Naive thymus-derived CD8-positive, alpha-beta T cell (primary cell): ENCODE data around the gene ABCA2. TPM values are rescaled to one million over a fixed set of nuclear protein-coding genes. Genes with fewer than 3 reads are reported as not detected.

Experiments
- ATAC-seq, 2 donors: fragments of 150-1000 bp; cut with Tn5 transposase in 1 of 2; sonication (Bioruptor Pico), chemical (Tn5 transposase) in 1 of 2; 1 replicate in 1 of 2; 2 replicates in 1 of 2; pipeline ENCODE4 v1.10.0; 2021; ENCODE audit warnings: mild to moderate bottlenecking in 2 of 2, moderate library complexity in 2 of 2
- POLR2A ChIA-PET: fragments of 350-600 bp; sonication (Branson Sonifier 250); formaldehyde crosslinking; loops from one replicate; lab custom pipeline; 2021; ENCODE audit warnings: antibody characterized with exemption; lab: Charles Lee
- DNase-seq, 10 donors: peaks; one replicate each; pipeline versions ENCODE4 v3.0.0 to v3.0.0-alpha.2; 2020 to 2022
- H3K27ac Mint-ChIP-seq, 10 donors: one replicate each; pipeline ENCODE4 v1.8.0; 2020 to 2022; ENCODE audit warnings: mild to moderate bottlenecking in 10 of 10, mixed read lengths in 10 of 10, moderate library complexity in 4 of 10, inconsistent platforms in 1 of 10
- H3K27me3 Mint-ChIP-seq, 5 donors: one replicate each; pipeline ENCODE4 v1.8.0; 2021 to 2022; ENCODE audit warnings: mixed read lengths in 5 of 5
- H3K36me3 Mint-ChIP-seq, 3 donors: one replicate each; pipeline ENCODE4 v1.8.0; 2020 to 2022; ENCODE audit warnings: mixed read lengths in 3 of 3, mild to moderate bottlenecking in 2 of 3, inconsistent platforms in 1 of 3
- H3K4me1 Mint-ChIP-seq, 4 donors: one replicate each; pipeline ENCODE4 v1.8.0; 2021 to 2022; ENCODE audit warnings: mixed read lengths in 4 of 4
- H3K4me3 Mint-ChIP-seq, 10 donors: one replicate each; pipeline ENCODE4 v1.8.0; 2020 to 2022; ENCODE audit warnings: mild to moderate bottlenecking in 10 of 10, mixed read lengths in 10 of 10, moderate library complexity in 6 of 10, inconsistent platforms in 1 of 10
- H3K9me3 Mint-ChIP-seq, 9 donors: one replicate each; pipeline ENCODE4 v1.8.0; 2020 to 2022; ENCODE audit warnings: mixed read lengths in 9 of 9, mild to moderate bottlenecking in 3 of 9, inconsistent platforms in 1 of 9, moderate library complexity in 1 of 9
- polyA plus RNA-seq, 3 donors: library from polyadenylated mRNA; unstranded; fragments of 300-500 nt; fragmentation: Illumina TruSeq; gene quantifications; one replicate each; pipeline ENCODE4 v1.2.3, GENCODE V29; 2021
- total RNA-seq, 8 experiments: library from RNA in 2 of 8; stranded (reverse) in 2 of 8; gene quantifications; one replicate each; pipeline ENCODE4 v1.2.3 and lab custom pipeline; 2021 to 2026

The ABCA2 gene, protein sequence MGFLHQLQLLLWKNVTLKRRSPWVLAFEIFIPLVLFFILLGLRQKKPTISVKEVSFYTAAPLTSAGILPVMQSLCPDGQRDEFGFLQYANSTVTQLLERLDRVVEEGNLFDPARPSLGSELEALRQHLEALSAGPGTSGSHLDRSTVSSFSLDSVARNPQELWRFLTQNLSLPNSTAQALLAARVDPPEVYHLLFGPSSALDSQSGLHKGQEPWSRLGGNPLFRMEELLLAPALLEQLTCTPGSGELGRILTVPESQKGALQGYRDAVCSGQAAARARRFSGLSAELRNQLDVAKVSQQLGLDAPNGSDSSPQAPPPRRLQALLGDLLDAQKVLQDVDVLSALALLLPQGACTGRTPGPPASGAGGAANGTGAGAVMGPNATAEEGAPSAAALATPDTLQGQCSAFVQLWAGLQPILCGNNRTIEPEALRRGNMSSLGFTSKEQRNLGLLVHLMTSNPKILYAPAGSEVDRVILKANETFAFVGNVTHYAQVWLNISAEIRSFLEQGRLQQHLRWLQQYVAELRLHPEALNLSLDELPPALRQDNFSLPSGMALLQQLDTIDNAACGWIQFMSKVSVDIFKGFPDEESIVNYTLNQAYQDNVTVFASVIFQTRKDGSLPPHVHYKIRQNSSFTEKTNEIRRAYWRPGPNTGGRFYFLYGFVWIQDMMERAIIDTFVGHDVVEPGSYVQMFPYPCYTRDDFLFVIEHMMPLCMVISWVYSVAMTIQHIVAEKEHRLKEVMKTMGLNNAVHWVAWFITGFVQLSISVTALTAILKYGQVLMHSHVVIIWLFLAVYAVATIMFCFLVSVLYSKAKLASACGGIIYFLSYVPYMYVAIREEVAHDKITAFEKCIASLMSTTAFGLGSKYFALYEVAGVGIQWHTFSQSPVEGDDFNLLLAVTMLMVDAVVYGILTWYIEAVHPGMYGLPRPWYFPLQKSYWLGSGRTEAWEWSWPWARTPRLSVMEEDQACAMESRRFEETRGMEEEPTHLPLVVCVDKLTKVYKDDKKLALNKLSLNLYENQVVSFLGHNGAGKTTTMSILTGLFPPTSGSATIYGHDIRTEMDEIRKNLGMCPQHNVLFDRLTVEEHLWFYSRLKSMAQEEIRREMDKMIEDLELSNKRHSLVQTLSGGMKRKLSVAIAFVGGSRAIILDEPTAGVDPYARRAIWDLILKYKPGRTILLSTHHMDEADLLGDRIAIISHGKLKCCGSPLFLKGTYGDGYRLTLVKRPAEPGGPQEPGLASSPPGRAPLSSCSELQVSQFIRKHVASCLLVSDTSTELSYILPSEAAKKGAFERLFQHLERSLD (N-terminal part only)
- total RNA-seq (10 to 100 TPM; 37.0 to 41.5 TPM), polyA plus RNA-seq (1 to 10 TPM; 3.9 to 9.4 (median 4.7) TPM), total RNA-seq (lab: John Stamatoyannopoulos, UW) (8.2 to 114 (median 55.4) reads per million in 6 experiments)

- ATAC-seq (no peak), DNase-seq (no peak)
- POLR2A ChIA-PET = interaction anchor here (0.6 to 4.9 kb wide), 8 partner anchors 8 to 248 kb away, joined by 3 to 26 read pairs (median 4); partner anchors contain the start of genes C8G, CLIC3 and PAXX
- no peaks in the 10 kb centered on the region for H3K9me3 Mint-ChIP-seq
- H3K36me3 Mint-ChIP-seq = no peaks in the 10 kb centered on the region
- H3K4me1 Mint-ChIP-seq = peaks cover 18 to 59% (median 47%) of the 10 kb centered on the region in 4 donors
- H3K27me3 Mint-ChIP-seq = no peaks in the 10 kb centered on the region
- H3K4me3 Mint-ChIP-seq = peak within 1 kb of the TSS; percentile 76 to 91 (median 86)
- H3K27ac Mint-ChIP-seq = peak within 1 kb of the TSS in 9 of 10 donors; percentile 53 to 89 (median 75)
Measured at GRCh38 chr9:137027369-137028262, at the start of gene ABCA2. Gene ABCA2 (minus strand): TSS chr9:137028237. CDS start chr9:137028140, 97 bp downstream.

DNA sequence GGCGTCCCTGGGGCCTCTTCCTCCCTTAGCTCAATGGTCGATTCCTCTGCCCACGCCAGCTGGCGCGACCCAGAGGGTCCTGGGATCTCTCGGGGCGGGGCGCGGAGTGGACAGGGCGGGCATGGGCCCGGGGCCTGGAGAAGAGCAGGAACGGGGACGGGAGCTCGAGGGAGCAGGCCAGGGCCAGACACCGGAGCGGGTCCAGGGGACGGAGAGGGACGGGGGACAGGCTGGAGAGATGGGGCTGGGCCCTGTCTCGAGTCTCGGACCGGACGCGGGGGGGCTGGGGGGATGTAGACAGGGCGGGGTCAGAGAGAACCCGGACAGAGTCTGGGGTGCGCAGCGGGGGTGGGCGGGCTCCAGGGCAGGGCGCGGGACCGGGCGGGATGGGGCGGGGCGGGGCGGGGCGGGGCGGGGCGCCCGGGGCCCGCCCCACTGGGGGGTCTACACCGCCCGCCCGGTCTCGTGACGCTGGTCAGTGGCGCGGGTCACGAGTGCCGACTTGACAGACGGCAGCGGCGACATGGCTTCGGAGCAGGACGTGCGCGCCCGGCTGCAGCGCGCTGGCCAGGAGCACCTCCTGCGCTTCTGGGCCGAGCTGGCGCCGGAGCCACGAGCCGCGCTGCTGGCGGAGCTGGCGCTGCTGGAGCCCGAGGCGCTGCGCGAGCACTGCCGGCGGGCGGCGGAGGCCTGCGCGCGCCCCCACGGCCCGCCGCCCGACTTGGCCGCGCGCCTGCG is 49.1 kb upstream of the ABCA2 start, which contains the start of gene UAP1L1:
TSS of gene UAP1L1 (plus strand) at position 508 of the 738 bp plus-strand sequence. CDS start at position 524, 16 bp downstream.
- POLR2A ChIA-PET = interaction anchor here (1.0 to 4.4 kb wide), 6 partner anchors 10 to 164 kb away, joined by 3 to 35 read pairs (median 6); partner anchors contain the start of genes MAN1B1 and TUBB4B
- Mint-ChIP-seq H3K27ac (peak within 1 kb of the TSS in 8 of 10 donors; percentile 43 to 84 (median 69)), H3K36me3 (peaks cover 0 to 13% (median 0%) of the 10 kb centered on the region in 3 donors), H3K4me1 (peaks cover 4 to 12% (median 8%) of the 10 kb centered on the region in 4 donors), H3K9me3 (no peaks in the 10 kb centered on the region), H3K4me3 (peak within 1 kb of the TSS; percentile 70 to 89 (median 76)), H3K27me3 (no peaks in the 10 kb centered on the region)
- DNase-seq = peak; percentile 43 to 75 (median 50)
- peak; percentile 78 to 81 for ATAC-seq

- POLR2A ChIA-PET = interaction anchor here (1.2 to 4.4 kb wide), 4 partner anchors 9 to 20 kb away, joined by 5 to 35 read pairs (median 7); partner anchors contain the start of gene MAN1B1
- Mint-ChIP-seq H3K4me3 (peak overlapping the region; percentile 33 to 84 (median 72)), H3K36me3 (peaks cover 0 to 8% (median 0%) of the 10 kb centered on the region in 3 donors), H3K9me3 (no peaks in the 10 kb centered on the region), H3K27me3 (no peaks in the 10 kb centered on the region), H3K4me1 (peaks cover 4 to 12% (median 8%) of the 10 kb centered on the region in 4 donors), H3K27ac (peak overlapping the region in 6 of 10 donors; percentile 13 to 76 (median 54))
- DNase-seq (no peak), ATAC-seq (no peak)
Measured at GRCh38 chr9:137076636-137077009, 48.6 kb upstream of the ABCA2 start.

DNA sequence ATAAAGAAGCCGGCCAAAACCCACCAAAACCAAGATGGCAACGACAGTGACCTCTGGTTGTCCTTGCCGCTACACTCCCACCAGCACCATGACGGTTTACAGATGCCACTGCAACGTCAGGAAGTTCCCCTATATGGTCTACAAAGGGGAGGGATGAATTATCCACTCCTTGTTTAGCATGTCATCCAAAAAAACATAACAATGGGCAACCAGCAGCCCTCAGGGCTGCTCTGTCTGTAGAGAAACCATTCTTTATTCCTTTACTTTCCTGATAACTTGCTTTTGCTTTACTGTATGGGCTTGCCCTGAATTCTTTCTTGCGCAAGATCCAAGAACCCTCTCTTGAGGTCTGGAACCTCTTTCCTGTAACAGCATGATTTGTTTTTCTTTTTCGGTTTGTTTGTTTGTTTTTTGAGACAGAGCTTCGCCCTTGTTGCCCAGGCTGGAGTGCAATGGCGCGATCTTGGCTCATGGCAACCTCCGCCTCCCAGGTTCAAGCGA is 47.3 kb upstream of the ABCA2 start:
- DNase-seq (no peak), ATAC-seq (no peak)
- Mint-ChIP-seq H3K27ac (peak overlapping the region in 2 of 10 donors; percentile 47 to 49), H3K27me3 (no peaks in the 10 kb centered on the region), H3K36me3 (peaks cover 0 to 5% (median 0%) of the 10 kb centered on the region in 3 donors), H3K4me3 (peak overlapping the region in 3 of 10 donors; percentile 9 to 34 (median 32)), H3K9me3 (no peaks in the 10 kb centered on the region), H3K4me1 (peaks cover 9 to 22% (median 17%) of the 10 kb centered on the region in 4 donors)
- POLR2A ChIA-PET = interaction anchor here (0.8 to 4.4 kb wide), 2 partner anchors 12 to 147 kb away, joined by 6 to 35 read pairs; partner anchors contain the start of gene MAN1B1

DNA sequence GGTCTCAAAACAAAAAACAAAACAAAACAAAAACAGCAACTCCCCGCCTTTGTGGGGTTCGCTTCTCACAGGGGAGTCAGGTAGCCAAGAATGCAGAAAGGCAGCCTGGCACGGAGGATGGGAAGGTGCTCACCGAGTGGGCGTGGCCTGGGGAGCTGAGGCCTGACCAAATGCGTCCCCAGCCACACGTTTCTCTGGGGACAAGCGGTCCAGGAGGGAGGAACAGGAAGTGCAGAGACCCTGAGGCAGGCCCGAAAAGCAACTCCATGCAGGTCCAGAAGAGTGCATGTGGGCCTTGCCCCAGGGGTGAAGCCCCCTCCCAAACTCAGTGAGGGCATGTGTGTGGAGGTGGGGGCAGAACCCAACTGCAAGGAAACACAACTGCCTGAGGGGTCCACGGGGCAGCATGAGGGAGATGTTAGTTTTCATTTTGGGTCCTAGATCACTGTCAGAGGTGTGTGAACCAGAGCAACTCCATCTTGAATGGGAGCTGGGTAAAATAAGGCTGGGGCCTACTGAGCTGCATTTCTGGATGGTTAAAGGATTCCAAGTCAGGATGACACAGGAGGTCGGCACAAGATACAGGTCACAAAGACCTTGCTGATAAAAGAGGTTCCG is 46.7 kb upstream of the ABCA2 start:
- Mint-ChIP-seq H3K36me3 (peaks cover 0 to 2% (median 0%) of the 10 kb centered on the region in 3 donors), H3K9me3 (no peaks in the 10 kb centered on the region), H3K27me3 (no peaks in the 10 kb centered on the region), H3K4me1 (peaks cover 7 to 19% (median 15%) of the 10 kb centered on the region in 4 donors), H3K27ac (peak overlapping the region in 1 of 10 donors; percentile 49), H3K4me3 (peak overlapping the region in 4 of 10 donors; percentile 6 to 55 (median 20))
- ATAC-seq (no peak), DNase-seq (no peak)
- POLR2A ChIA-PET = interaction anchor here (4.4 kb wide), 1 partner anchor 12 kb away, joined by 35 read pairs; the partner anchor contains the start of gene MAN1B1

DNA sequence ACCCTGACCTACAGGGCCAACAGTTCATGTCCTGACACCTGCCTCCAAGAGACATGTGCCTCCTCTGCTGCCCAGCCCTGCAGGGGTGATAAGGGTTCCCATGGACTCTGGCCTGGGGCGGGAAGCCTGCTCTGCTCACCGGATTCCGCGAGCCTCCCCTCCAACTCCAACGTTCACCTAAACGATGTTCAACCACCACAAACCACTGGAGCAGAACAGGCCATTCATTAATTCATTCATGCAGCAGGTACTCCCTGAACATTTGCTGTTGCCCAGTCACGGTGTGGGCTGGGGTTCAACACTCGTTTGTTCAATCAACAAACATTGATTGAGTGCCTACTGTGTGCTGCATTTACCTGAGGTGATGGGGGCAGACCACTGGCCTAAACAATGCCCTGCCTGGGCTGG is 46.0 kb upstream of the ABCA2 start:
- POLR2A ChIA-PET = interaction anchor here (4.4 kb wide), 1 partner anchor 13 kb away, joined by 35 read pairs; the partner anchor contains the start of gene MAN1B1
- H3K27ac Mint-ChIP-seq = peak overlapping the region in 2 of 10 donors; percentile 19 to 21
- peaks cover 7 to 18% (median 12%) of the 10 kb centered on the region in 4 donors for H3K4me1 Mint-ChIP-seq
- no peaks in the 10 kb centered on the region for H3K9me3 Mint-ChIP-seq
- peak overlapping the region in 1 of 10 donors; percentile 39 for H3K4me3 Mint-ChIP-seq
- H3K27me3 Mint-ChIP-seq = no peaks in the 10 kb centered on the region
- ATAC-seq (no peak), DNase-seq (no peak)
- H3K36me3 Mint-ChIP-seq = no peaks in the 10 kb centered on the region

DNA sequence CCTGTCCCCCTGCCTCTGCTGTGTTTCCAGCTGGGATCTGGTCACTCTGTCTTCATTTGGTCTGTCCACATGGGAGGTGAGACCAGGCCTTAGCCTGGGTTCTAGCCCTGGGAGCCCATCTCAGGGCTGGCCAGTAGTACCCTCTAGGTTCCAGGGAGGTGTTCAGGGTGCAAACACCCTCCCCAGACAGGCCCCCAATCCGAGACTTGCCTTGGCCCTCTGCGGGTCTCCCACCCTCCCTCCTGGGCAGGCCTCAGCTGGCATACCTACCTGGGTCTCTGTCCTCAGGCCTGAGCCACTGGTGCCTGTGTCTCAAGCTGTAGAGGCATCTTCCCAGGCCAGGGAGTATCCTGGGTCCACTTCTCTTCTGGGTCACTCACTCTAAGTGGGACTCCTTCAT is 43.2 kb upstream of the ABCA2 start:
- Mint-ChIP-seq H3K27ac (peak overlapping the region in 4 of 10 donors; percentile 67 to 76 (median 73)), H3K4me1 (peaks cover 11 to 23% (median 14%) of the 10 kb centered on the region in 4 donors), H3K4me3 (peak overlapping the region; percentile 63 to 87 (median 72)), H3K27me3 (peaks cover 0 to 8% (median 4%) of the 10 kb centered on the region in 5 donors), H3K36me3 (no peaks in the 10 kb centered on the region), H3K9me3 (no peaks in the 10 kb centered on the region)
- DNase-seq = no peak
- no peak for ATAC-seq
- POLR2A ChIA-PET = interaction anchor here (0.6 to 6.8 kb wide), 6 partner anchors 15 to 165 kb away, joined by 3 to 73 read pairs (median 4); partner anchors contain the start of gene MAN1B1

GRCh38 chr9:137070906-137071275 is 42.9 kb upstream of the ABCA2 start:
- Mint-ChIP-seq H3K9me3 (no peaks in the 10 kb centered on the region), H3K27ac (peak overlapping the region in 5 of 10 donors; percentile 19 to 76 (median 67)), H3K4me1 (peaks cover 11 to 23% (median 14%) of the 10 kb centered on the region in 4 donors), H3K36me3 (no peaks in the 10 kb centered on the region), H3K4me3 (peak overlapping the region; percentile 63 to 87 (median 72)), H3K27me3 (peaks cover 0 to 8% (median 4%) of the 10 kb centered on the region in 5 donors)
- DNase-seq (peak in 1 of 10 donors; percentile 62), ATAC-seq (no peak)
- POLR2A ChIA-PET = interaction anchor here (0.6 to 6.8 kb wide), 14 partner anchors 10 to 358 kb away, joined by 3 to 73 read pairs (median 4); partner anchors contain the start of gene MAN1B1
